HG03520 (cell line): ENCODE results near the gene ZBTB8OS.

Experiments
- ATAC-seq: cut with Tn5 transposase; IDR thresholded peaks from one replicate; pipeline ENCODE4 v1.9.1; 2021; ENCODE audit warnings: mild to moderate bottlenecking, moderate library complexity; ENCODE audit not compliant: unreplicated experiment

ZBTB8OS gene

DNA sequence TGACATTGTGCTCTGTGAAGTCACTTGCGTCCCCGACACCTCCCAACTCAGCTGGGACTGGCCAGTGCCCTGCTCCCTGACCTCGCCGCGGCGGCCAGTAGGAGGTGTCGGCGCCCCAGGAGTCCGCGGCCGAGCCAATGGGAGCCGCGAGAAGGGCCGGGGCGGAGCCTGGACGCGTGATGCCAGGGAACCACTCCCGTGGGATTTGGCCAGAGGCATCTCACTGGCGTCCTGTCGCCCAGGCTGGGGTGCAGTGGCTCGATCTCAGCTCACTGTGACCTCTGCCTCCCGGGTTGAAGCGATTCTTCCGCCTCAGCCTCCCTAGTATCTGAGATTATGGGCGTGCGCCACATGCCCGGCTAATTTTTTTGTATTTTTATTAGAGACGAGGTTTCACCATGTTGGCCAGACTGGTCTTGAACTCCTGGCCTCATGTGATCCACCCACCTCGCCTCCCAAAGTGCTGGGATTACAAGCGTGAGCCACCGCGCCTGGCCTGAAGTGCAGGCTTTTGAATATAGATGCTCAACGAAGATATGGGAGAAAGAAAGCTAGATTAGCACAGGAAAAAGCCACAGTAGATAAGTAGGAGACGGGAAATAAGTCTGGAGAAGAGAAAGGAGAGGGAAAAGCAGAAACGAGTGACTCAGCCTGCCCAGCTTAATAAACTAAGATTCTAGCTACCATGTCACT lies 38.0 kb downstream of the ZBTB8OS start:
- ATAC-seq, result no peak

DNA sequence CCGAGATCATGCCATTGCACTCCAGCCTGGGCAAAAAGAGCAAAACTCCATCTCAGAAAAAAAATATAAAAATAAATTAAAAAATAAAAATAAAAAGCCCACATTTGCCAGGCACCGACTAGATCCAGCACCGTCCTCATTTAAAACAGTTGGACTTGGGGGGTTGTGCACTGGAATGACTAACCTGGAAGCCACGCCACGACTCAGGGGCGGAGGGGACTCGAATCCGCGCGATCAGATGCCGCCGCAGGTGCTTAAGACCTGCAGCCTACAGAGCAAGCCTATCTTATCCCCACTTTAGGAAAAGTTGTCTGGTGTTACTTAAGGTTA lies 38.5 kb downstream of the ZBTB8OS start:
- ATAC-seq, result no peak

DNA sequence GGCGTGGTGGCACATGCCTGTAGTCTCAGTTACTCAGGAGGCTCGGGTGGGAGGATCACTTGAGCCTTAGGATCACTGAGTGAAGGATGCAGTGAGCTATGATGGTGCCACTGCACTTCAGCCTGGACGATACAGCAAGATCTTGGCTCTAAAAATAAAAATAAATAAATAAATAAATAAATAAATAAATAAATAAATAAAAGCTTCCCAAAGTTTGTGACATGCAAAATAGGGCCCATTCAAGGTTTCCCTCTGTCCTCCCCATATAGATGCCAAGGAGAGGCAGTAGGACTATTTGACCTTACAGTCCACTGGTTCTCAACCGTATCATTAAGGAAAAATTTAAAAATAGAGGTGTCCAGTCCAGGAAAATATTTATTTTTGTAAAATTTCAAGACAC lies 41.2 kb downstream of the ZBTB8OS start:
- ATAC-seq, result no peak

DNA sequence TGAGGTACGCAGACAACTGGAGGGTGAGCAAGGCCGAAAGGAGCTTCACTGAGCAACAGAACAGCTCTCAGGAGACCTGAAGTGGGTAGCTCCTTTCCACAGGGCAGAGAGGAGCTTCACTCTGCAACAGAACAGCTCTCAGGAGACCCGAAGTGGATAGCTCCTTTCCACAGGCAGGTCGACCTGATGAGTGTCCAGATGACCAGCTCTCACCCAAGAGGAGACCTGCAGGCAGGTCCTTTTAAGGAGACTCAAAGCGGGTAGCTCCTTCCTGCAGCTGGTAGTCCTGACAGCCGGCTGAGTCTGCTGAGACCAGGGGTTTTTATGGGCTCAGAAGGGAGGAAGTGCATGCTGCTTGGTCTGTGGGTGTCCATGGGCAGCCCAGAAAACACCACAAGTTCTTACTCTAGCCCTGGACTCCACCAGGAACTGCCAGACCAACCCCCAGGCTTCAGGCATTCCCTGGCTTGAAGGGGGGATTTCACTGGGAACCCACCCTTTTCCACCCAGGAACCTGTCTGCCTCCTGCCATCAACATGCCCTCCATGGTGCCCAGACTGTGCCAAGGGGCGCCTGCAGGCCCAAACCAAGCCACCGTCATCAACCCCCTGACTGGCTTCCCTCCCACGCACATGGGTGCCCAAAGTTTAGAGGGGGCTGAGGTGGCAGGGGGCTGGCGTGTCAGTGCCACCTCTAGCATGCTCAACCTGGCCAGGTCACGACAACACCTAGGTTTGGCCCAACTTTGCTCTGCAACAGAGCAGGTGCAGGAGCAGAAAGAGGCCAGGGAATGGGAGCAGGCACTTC lies 43.6 kb downstream of the ZBTB8OS start:
- ATAC-seq, result no peak

DNA sequence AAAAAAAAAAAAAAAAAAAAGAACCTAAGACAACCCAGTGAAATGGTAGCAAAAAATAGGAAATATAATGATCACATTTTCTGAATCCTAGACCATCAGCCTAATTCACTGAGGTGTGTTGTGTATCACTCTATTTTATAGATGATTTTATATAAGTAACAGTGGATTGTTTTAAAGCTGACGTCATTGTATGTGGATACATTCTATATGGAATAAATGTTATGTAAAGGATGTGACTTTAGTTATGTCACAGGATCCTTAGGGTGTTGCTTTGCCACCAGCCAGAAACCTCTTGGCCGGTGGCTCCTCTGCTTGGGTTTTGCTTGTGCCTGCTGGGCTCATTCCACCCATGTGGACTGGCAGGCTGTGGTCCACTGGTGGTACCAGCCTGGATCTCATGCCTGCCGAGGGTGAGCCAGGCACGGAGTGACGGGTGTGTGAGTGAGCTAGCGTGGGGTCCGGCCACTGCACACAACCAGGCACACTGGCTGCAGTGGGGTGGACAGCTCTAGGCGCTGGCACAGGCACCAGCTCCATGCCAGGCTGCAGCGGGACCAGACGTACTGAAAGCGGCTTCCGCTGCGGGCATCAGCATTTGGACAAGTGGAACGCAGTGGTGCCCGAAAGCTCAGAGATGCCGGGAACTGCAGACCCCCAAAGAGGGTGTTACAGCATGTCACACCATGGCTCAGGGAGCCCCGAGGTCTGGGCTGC lies 44.5 kb downstream of the ZBTB8OS start:
- no peak for ATAC-seq

GRCh38 chr1:32600034-32600433 lies 50.3 kb downstream of the ZBTB8OS start:
- no peak for ATAC-seq

GRCh38 chr1:32592943-32593342 lies 57.4 kb downstream of the ZBTB8OS start:
- no peak for ATAC-seq

GRCh38 chr1:32580348-32581017 lies 69.9 kb downstream of the ZBTB8OS start:
- no peak for ATAC-seq
